Measurements from ENCODE around the gene CSNK1D.

- no peak for TF ChIP-seq CTCF (IDR thresholded peaks at IDR 0.05)
- TF ChIP-seq POLR2A (IDR thresholded peaks at IDR 0.05) = no peak
These were observed 16.0 kb downstream of the CSNK1D start for GRCh38 chr17:82257473-82257872.
